HEK293 (cell line): Measurements from ENCODE around the gene SYDE2.
A peak's percentile ranks its signal among the peaks of the same experiment; 100 is the strongest.
"Not testable (repeated sequence)": the region's sequence is repeated elsewhere in the genome, so short reads cannot be mapped to it uniquely, and the experiment has no call there.

ENCODE experiments used
- CTCF ChIA-PET: fragments of 350-600 bp; formaldehyde crosslinking; extraction: SDS; loops from one replicate; lab custom pipeline; 2021; ENCODE audit warnings: antibody characterized with exemption; lab: Yijun Ruan, JAX
- POLR2A ChIA-PET: fragments of 300-600 bp; formaldehyde crosslinking; extraction: SDS; loops from one replicate; lab custom pipeline; 2020; ENCODE audit warnings: antibody characterized with exemption, inconsistent platforms; lab: Yijun Ruan, JAX
- H3K27ac ChIP-seq: fragments of 200-500 bp; sonication (Bioruptor generic); 2 replicates; pipeline ENCODE4 v1.5.1; 2014; ENCODE audit warnings: low read depth, low read length, control low read depth, inconsistent platforms; ENCODE audit errors: extremely low read depth
- H3K36me3 ChIP-seq, 2 experiments: fragments of 200-500 bp in 1 of 2; sonication (Bioruptor generic) in 1 of 2; 1 replicate in 1 of 2; 2 replicates in 1 of 2; pipeline ENCODE4 v1.5.1; 2014 to 2017; ENCODE audit warnings: inconsistent platforms in 2 of 2, low read length in 2 of 2; ENCODE audit not compliant: control insufficient read depth in 2 of 2, insufficient read depth in 1 of 2
- H3K4me1 ChIP-seq: fragments of 200-500 bp; sonication (Bioruptor generic); 2 replicates; pipeline ENCODE4 v1.5.1; 2014; ENCODE audit warnings: mild to moderate bottlenecking, low read length, inconsistent platforms; ENCODE audit not compliant: control insufficient read depth, insufficient read depth
- H3K4me3 ChIP-seq: 2 replicates; pipeline ENCODE4 v1.5.1; 2011; ENCODE audit warnings: low read depth, mild to moderate bottlenecking, control low read depth, low read length, moderate library complexity
- H3K9me3 ChIP-seq: fragments of 200-500 bp; sonication (Bioruptor generic); 2 replicates; pipeline ENCODE4 v1.5.1; 2014; ENCODE audit warnings: low read depth, low read length, inconsistent platforms; ENCODE audit not compliant: control insufficient read depth, insufficient read depth
- SETDB1 ChIP-seq: IDR thresholded peaks from one replicate; pipeline ENCODE4 v1.6.1; 2017; ENCODE audit warnings: mild to moderate bottlenecking, low read length, moderate library complexity, mixed read lengths; ENCODE audit not compliant: insufficient read length
- SP7 ChIP-seq: fragments of 450-650 bp; formaldehyde crosslinking; IDR thresholded peaks from 2 replicates; pipeline ENCODE4 v1.5.1; 2016; ENCODE audit warnings: missing biosample characterization, missing genetic modification characterization
- TRIM28 ChIP-seq: IDR thresholded peaks from 2 replicates; pipeline ENCODE4 v1.6.1; 2011; ENCODE audit warnings: low read length, control low read depth, borderline replicate concordance
- ZBTB48 ChIP-seq: fragments of 450-650 bp; formaldehyde crosslinking; IDR thresholded peaks from 2 replicates; pipeline ENCODE4 v1.5.1; 2016; ENCODE audit warnings: missing biosample characterization, missing genetic modification characterization
- ZBTB7A ChIP-seq: fragments of 450-650 bp; formaldehyde crosslinking; IDR thresholded peaks from 2 replicates; pipeline ENCODE4 v1.5.1; 2016; ENCODE audit warnings: low read depth, missing biosample characterization, missing genetic modification characterization
- ZBTB8A ChIP-seq: fragments of 450-650 bp; formaldehyde crosslinking; IDR thresholded peaks from 2 replicates; pipeline ENCODE4 v1.5.1; 2016; ENCODE audit warnings: missing biosample characterization, missing genetic modification characterization
- ZFP41 ChIP-seq: fragments of 450-650 bp; formaldehyde crosslinking; IDR thresholded peaks from 2 replicates; pipeline ENCODE4 v1.5.1; 2016; ENCODE audit warnings: missing biosample characterization, missing genetic modification characterization, borderline replicate concordance
- ZNF48 ChIP-seq: fragments of 450-650 bp; formaldehyde crosslinking; IDR thresholded peaks from 2 replicates; pipeline ENCODE4 v1.5.1; 2016; ENCODE audit warnings: missing biosample characterization, missing genetic modification characterization
- ZNF585B ChIP-seq: fragments of 450-650 bp; formaldehyde crosslinking; IDR thresholded peaks from 2 replicates; pipeline ENCODE4 v1.5.1; 2016; ENCODE audit warnings: missing biosample characterization, missing genetic modification characterization
- ZNF624 ChIP-seq: fragments of 450-650 bp; formaldehyde crosslinking; IDR thresholded peaks from 2 replicates; pipeline ENCODE4 v1.5.1; 2017; ENCODE audit warnings: missing biosample characterization, missing genetic modification characterization
- ZNF776 ChIP-seq: fragments of 450-650 bp; formaldehyde crosslinking; IDR thresholded peaks from 2 replicates; pipeline ENCODE4 v1.5.0; 2017; ENCODE audit warnings: missing biosample characterization, missing genetic modification characterization, borderline replicate concordance
- ZNF843 ChIP-seq: fragments of 450-650 bp; formaldehyde crosslinking; IDR thresholded peaks from 2 replicates; pipeline ENCODE4 v1.5.1; 2016; ENCODE audit warnings: missing biosample characterization, missing genetic modification characterization
- TF ChIP-seq, protein P1 (sequence below): fragments of 450-650 bp; formaldehyde crosslinking; IDR thresholded peaks from 2 replicates; pipeline ENCODE4 v1.5.1; 2016; ENCODE audit warnings: missing biosample characterization, missing genetic modification characterization, low read depth
- TF ChIP-seq, protein P2 (sequence below): fragments of 450-650 bp; formaldehyde crosslinking; IDR thresholded peaks from 2 replicates; pipeline ENCODE4 v1.5.1; 2016; ENCODE audit warnings: missing biosample characterization, missing genetic modification characterization
- TF ChIP-seq, protein P3 (sequence below): fragments of 450-650 bp; formaldehyde crosslinking; IDR thresholded peaks from 2 replicates; pipeline ENCODE4 v1.5.1; 2016; ENCODE audit warnings: missing biosample characterization, missing genetic modification characterization
- TF ChIP-seq, protein P4 (sequence below): fragments of 450-650 bp; formaldehyde crosslinking; IDR thresholded peaks from 2 replicates; pipeline ENCODE4 v1.5.1; 2016; ENCODE audit warnings: missing biosample characterization, missing genetic modification characterization

The SYDE2 gene

DNA sequence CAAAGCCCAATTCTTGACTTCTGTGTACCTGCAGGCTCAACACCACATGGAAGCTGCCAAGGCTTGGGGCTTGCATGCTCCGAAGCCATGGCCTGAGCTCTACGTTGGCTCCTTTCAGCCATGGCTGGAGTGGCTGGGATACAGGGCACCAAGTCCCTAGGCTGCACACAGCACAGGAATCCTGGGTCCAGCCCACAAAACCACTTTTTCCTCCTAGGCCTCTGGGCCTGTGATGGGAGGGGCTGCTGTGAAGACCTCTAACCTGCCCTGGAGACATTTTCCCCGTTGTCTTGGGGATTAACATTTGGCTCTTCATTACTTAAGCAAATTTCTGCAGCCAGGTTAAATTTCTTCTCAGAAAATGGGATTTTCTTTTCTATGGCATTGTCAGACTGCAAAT is 48.2 kb upstream of the SYDE2 start:
- CTCF ChIA-PET: interaction anchor here (0.7 to 1.1 kb wide), 4 partner anchors 139 to 304 kb away, joined by 3 to 5 read pairs (median 3); no protein-coding TSS in a partner anchor
- H3K4me3 ChIP-seq, H3K27ac ChIP-seq, POLR2A ChIA-PET, H3K4me1 ChIP-seq, H3K9me3 ChIP-seq: not testable (repeated sequence)
- peaks cover 8 to 38% of the 10 kb centered on the region in 2 experiments for H3K36me3 ChIP-seq
- TF ChIP-seq TRIM28: peak; percentile 54; the same call in 1 of the 2 replicates
- TF ChIP-seq SETDB1: peak; percentile 40
- TF ChIP-seq ZNF585B (tag by site-specific recombination): peak; percentile 98
- TF ChIP-seq, all 188 proteins: peak for 3; not testable (repeated sequence) for 185

DNA sequence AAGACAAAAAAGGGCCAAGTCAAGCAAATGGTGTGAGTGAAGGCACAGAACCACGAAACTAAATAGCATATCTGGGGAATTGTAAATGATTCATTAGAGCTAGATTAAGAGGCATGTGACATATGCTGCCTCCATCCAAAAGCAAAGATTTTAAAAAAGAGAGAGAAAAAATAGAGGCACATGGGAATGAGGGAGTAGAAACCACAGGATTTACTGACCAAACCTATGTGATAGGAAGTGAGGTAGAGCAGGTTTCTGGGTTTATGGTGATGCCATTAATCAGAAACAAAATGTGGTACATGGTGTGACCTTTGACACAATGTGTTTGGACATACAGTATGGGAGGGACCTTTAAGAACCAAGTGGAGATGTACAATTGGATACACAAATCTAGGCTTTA is 45.1 kb upstream of the SYDE2 start:
- Histone ChIP-seq H3K4me1 (peaks cover 11% of the 10 kb centered on the region), H3K27ac (no peak overlapping the region), H3K9me3 (no peaks in the 10 kb centered on the region), H3K4me3 (no peak overlapping the region), H3K36me3 (peaks cover 0 to 7% of the 10 kb centered on the region in 2 experiments; a peak in 2 of 3 replicates)
- CTCF ChIA-PET: interaction anchor here (1.3 to 2.2 kb wide), 2 partner anchors 9 to 14 kb away, joined by 5 to 6 read pairs; partner anchors contain the start of gene C1orf52
- POLR2A ChIA-PET: no interaction called here
- TF ChIP-seq ZFP41 (tag by site-specific recombination) (no peak), ZBTB7A (tag by site-specific recombination) (no peak), ZNF48 (tag by site-specific recombination) (no peak), ZNF843 (no peak), ZNF624 (tag by site-specific recombination) (no peak), SP7 (tag by site-specific recombination) (no peak), ZBTB8A (tag by site-specific recombination) (no peak), ZNF776 (no peak), ZBTB48 (no peak)
- TF ChIP-seq, protein P1, sequence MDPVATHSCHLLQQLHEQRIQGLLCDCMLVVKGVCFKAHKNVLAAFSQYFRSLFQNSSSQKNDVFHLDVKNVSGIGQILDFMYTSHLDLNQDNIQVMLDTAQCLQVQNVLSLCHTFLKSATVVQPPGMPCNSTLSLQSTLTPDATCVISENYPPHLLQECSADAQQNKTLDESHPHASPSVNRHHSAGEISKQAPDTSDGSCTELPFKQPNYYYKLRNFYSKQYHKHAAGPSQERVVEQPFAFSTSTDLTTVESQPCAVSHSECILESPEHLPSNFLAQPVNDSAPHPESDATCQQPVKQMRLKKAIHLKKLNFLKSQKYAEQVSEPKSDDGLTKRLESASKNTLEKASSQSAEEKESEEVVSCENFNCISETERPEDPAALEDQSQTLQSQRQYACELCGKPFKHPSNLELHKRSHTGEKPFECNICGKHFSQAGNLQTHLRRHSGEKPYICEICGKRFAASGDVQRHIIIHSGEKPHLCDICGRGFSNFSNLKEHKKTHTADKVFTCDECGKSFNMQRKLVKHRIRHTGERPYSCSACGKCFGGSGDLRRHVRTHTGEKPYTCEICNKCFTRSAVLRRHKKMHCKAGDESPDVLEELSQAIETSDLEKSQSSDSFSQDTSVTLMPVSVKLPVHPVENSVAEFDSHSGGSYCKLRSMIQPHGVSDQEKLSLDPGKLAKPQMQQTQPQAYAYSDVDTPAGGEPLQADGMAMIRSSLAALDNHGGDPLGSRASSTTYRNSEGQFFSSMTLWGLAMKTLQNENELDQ (tag by site-specific recombination): no peak
- TF ChIP-seq, protein P2, sequence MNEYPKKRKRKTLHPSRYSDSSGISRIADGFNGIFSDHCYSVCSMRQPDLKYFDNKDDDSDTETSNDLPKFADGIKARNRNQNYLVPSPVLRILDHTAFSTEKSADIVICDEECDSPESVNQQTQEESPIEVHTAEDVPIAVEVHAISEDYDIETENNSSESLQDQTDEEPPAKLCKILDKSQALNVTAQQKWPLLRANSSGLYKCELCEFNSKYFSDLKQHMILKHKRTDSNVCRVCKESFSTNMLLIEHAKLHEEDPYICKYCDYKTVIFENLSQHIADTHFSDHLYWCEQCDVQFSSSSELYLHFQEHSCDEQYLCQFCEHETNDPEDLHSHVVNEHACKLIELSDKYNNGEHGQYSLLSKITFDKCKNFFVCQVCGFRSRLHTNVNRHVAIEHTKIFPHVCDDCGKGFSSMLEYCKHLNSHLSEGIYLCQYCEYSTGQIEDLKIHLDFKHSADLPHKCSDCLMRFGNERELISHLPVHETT (tag by site-specific recombination): no peak
- TF ChIP-seq, protein P3, sequence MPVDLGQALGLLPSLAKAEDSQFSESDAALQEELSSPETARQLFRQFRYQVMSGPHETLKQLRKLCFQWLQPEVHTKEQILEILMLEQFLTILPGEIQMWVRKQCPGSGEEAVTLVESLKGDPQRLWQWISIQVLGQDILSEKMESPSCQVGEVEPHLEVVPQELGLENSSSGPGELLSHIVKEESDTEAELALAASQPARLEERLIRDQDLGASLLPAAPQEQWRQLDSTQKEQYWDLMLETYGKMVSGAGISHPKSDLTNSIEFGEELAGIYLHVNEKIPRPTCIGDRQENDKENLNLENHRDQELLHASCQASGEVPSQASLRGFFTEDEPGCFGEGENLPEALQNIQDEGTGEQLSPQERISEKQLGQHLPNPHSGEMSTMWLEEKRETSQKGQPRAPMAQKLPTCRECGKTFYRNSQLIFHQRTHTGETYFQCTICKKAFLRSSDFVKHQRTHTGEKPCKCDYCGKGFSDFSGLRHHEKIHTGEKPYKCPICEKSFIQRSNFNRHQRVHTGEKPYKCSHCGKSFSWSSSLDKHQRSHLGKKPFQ (tag by site-specific recombination): no peak
- TF ChIP-seq, protein P4, sequence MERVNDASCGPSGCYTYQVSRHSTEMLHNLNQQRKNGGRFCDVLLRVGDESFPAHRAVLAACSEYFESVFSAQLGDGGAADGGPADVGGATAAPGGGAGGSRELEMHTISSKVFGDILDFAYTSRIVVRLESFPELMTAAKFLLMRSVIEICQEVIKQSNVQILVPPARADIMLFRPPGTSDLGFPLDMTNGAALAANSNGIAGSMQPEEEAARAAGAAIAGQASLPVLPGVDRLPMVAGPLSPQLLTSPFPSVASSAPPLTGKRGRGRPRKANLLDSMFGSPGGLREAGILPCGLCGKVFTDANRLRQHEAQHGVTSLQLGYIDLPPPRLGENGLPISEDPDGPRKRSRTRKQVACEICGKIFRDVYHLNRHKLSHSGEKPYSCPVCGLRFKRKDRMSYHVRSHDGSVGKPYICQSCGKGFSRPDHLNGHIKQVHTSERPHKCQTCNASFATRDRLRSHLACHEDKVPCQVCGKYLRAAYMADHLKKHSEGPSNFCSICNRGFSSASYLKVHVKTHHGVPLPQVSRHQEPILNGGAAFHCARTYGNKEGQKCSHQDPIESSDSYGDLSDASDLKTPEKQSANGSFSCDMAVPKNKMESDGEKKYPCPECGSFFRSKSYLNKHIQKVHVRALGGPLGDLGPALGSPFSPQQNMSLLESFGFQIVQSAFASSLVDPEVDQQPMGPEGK (tag by site-specific recombination): no peak
